Tibial artery (tissue), 4 donors: ENCODE results near the gene EDN3.

ENCODE experiments used
- DNase-seq, 2 donors: peaks; one replicate each; pipeline ENCODE4 v3.0.0-alpha.2; 2019
- H3K27ac ChIP-seq, 2 donors: fragments of 200-600 bp; sonication (generic) in 1 of 2; 1 replicate in 1 of 2; 2 replicates in 1 of 2; pipeline ENCODE4 v1.5.1; 2018 to 2019; ENCODE audit warnings: mild to moderate bottlenecking in 1 of 2
- H3K27me3 ChIP-seq, 2 donors: fragments of 200-600 bp; sonication (generic) in 1 of 2; one replicate each; pipeline versions ENCODE4 v1.5.1 to v1.6.0; 2016 to 2019
- H3K36me3 ChIP-seq, 3 donors: fragments of 200-600 bp; sonication (generic) in 2 of 3; one replicate each; pipeline ENCODE4 v1.5.1; 2016 to 2019; ENCODE audit warnings: mild to moderate bottlenecking in 2 of 3
- H3K4me1 ChIP-seq, 4 donors: fragments of 200-600 bp; sonication (generic) in 2 of 4; 1 replicate in 3 of 4; 2 replicates in 1 of 4; pipeline ENCODE4 v1.5.1; 2016 to 2019
- H3K4me3 ChIP-seq, 2 donors: fragments of 200-600 bp; sonication (generic) in 1 of 2; 1 replicate in 1 of 2; 2 replicates in 1 of 2; pipeline ENCODE4 v1.5.1; 2018 to 2019; ENCODE audit warnings: mild to moderate bottlenecking in 2 of 2
- H3K9me3 ChIP-seq, 3 donors: fragments of 200-600 bp; sonication (generic) in 1 of 3; one replicate each; pipeline ENCODE4 v1.5.1; 2016 to 2019
- intact Hi-C: fragments of 100-400 bp; cut with DNase I; formaldehyde crosslinking; loops from one replicate; pipeline ENCODE4 v1.15.0; 2023; ENCODE audit warnings: low total_unique reads
- TF ChIP-seq, protein P1 (sequence below), 2 experiments: fragments of 200-600 bp in 1 of 2; fragments of 450-650 bp in 1 of 2; IDR thresholded peaks; one replicate each; pipeline ENCODE4 v1.5.1; 2017 to 2019; ENCODE audit warnings: antibody characterized with exemption in 2 of 2, mild to moderate bottlenecking in 1 of 2, moderate library complexity in 1 of 2

The EDN3 gene

DNA sequence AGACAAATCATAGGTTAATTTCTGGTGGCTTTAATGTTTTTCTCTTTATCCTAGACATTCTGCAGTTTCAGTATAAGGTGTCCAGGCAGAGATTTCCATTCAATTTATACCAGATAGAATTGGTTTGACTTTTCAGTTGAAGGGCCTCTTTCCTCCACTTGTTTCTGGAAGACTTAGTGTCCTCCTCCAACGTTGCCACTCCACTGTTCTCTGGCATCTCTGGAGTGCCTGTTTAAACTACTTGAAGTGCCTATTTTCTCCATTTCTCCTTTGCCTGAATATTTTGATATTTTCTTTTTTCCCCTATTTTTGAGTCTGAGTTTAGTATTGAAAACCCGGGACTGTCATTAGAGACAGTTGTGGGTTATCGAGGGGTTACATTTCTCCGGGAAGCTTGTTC lies 27.7 kb downstream of the EDN3 start:
- Histone ChIP-seq H3K27ac (no peak overlapping the region), H3K4me1 (no peaks in the 10 kb centered on the region), H3K4me3 (no peak overlapping the region), H3K36me3 (no peaks in the 10 kb centered on the region), H3K27me3 (peaks cover 0 to 15% of the 10 kb centered on the region in 2 donors), H3K9me3 (no peaks in the 10 kb centered on the region)
- intact Hi-C loops = no loop called here
- no peak for DNase-seq
- TF ChIP-seq, protein P1, sequence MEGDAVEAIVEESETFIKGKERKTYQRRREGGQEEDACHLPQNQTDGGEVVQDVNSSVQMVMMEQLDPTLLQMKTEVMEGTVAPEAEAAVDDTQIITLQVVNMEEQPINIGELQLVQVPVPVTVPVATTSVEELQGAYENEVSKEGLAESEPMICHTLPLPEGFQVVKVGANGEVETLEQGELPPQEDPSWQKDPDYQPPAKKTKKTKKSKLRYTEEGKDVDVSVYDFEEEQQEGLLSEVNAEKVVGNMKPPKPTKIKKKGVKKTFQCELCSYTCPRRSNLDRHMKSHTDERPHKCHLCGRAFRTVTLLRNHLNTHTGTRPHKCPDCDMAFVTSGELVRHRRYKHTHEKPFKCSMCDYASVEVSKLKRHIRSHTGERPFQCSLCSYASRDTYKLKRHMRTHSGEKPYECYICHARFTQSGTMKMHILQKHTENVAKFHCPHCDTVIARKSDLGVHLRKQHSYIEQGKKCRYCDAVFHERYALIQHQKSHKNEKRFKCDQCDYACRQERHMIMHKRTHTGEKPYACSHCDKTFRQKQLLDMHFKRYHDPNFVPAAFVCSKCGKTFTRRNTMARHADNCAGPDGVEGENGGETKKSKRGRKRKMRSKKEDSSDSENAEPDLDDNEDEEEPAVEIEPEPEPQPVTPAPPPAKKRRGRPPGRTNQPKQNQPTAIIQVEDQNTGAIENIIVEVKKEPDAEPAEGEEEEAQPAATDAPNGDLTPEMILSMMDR (IDR thresholded peaks at IDR 0.05) = no peak

DNA sequence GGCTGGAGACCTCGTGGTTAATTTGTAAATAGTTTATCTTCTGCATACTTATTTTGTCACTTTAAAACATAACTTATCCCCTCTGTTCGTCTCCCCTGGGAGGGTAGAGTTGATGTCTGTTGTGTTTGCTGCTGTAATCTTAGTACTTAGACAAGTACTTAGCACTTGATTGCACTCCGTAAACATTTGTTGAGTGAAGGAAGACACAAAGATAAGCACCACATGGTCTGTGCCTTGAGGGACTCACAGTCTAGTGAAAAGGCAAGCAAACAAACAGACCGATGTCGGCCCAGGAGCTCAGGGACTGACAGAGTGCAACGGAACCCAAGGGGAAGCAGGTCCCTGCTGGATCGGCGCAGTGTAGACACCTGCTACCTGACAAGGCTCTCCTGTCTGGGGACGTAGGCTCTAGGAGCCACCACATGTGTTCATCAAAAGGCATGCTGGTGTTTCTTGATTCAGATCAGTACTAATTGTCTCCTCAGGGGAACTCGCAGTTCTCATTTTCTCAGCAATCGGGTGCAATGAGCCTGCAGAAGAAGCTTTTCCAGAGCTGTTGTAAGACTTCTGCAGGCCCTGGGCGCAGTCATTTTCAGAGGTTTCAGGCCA lies 31.4 kb downstream of the EDN3 start:
- no peak overlapping the region for H3K4me3 ChIP-seq
- intact Hi-C loops = no loop called here
- H3K27me3 ChIP-seq = peaks cover 0 to 15% of the 10 kb centered on the region in 2 donors
- no peaks in the 10 kb centered on the region for H3K4me1 ChIP-seq
- H3K36me3 ChIP-seq = no peaks in the 10 kb centered on the region
- DNase-seq = no peak
- TF ChIP-seq, protein P1 (IDR thresholded peaks at IDR 0.05) = no peak
- no peaks in the 10 kb centered on the region for H3K9me3 ChIP-seq
- no peak overlapping the region for H3K27ac ChIP-seq

DNA sequence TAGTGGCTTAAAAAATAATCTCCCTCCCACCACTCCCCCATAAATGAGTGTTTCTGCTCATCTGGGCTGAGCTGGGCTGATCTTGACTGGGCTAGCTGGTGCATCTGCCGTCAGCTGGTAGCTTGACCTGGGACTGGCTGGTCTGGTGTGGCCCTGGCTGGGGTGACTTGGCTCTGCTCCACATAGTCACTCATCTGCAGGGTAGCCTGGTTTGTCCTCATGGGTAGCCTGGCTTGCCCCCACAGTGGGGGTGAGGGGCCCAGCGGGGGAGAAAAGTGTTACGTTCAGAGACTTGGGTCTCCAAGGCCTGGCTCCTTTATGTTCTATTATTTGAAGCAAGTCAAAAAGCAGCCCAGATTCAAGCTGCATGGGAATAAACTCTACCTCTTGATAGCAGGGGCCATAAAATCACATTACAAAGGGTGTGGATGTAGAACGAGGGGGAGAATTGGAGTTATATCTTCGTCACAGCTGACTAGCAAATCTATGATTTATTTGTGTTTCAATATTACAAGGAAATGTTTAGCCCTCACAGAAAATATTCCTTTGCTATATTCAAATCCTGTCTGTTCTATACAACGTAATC lies 32.9 kb downstream of the EDN3 start:
- Histone ChIP-seq H3K27me3 (peaks cover 0 to 15% of the 10 kb centered on the region in 2 donors), H3K4me1 (no peaks in the 10 kb centered on the region), H3K36me3 (no peaks in the 10 kb centered on the region), H3K27ac (no peak overlapping the region), H3K9me3 (no peaks in the 10 kb centered on the region), H3K4me3 (no peak overlapping the region)
- intact Hi-C loops = no loop called here
- TF ChIP-seq, protein P1 (IDR thresholded peaks at IDR 0.05) = no peak
- DNase-seq = no peak

DNA sequence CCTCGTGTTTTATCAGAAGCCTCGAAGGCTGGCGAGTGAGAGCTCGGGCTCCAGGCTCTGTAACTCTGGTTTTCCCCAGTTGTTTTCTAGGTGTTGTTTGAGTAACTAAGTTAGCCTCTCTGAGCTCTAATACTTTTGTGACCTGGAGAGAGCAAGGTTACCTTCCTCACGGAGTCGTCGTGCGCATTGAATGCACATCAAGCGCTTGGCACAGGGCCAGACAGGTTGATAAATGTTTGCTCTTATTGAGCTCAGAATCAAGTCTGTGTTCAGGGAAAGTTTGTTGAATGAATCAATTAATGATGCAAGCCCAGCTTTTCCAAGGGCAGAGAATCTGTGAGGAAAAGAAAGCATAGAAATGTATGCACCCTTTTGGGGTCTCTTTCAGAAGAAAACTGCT lies 33.5 kb downstream of the EDN3 start:
- intact Hi-C loops = no loop called here
- Histone ChIP-seq H3K27me3 (peaks cover 0 to 15% of the 10 kb centered on the region in 2 donors), H3K9me3 (no peaks in the 10 kb centered on the region), H3K4me3 (no peak overlapping the region), H3K36me3 (no peaks in the 10 kb centered on the region), H3K4me1 (no peaks in the 10 kb centered on the region), H3K27ac (no peak overlapping the region)
- TF ChIP-seq, protein P1 (IDR thresholded peaks at IDR 0.05) = no peak
- DNase-seq = no peak

DNA sequence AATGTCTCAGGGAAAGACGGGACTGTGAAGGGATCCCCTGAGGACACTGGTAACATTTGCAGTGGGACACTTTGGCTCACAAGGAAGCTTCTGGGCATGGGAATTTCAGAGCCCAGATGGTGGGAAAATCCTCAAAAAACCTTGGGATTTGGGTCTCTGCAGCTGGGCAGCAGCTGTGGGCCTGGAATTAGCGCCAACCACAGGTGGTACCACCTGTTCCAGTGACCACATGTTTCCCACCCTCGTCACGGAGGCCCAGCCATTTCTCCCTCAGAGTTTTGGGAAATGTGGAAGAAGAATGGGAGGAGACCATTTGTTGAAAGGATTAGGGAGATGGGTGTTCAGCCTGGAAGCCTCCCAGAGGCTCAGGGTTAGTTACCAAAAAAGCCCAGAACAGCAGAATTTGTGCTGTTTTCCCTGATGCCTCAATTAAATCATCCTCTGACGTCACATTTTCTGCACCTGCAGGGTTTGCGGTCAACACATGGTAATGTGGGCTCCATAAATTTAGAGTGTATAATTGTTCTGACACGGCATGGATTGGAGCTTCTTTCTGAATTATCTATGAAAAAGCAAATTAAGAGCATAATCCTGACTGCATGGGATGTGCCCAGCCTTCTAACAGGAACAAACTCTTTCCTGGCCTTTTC lies 34.4 kb downstream of the EDN3 start:
- Histone ChIP-seq H3K27me3 (peaks cover 0 to 12% of the 10 kb centered on the region in 2 donors), H3K4me3 (no peak overlapping the region), H3K9me3 (no peaks in the 10 kb centered on the region), H3K27ac (no peak overlapping the region), H3K36me3 (no peaks in the 10 kb centered on the region), H3K4me1 (no peaks in the 10 kb centered on the region)
- TF ChIP-seq, protein P1 (IDR thresholded peaks at IDR 0.05) = no peak
- intact Hi-C loops = no loop called here
- DNase-seq = no peak
